PFSK-1 (cell line): ENCODE measurements around the gene GMDS.

ENCODE experiments used
- FOXP2 ChIP-seq: optimal IDR thresholded peaks from 2 replicates; pipeline ENCODE3; 2011; ENCODE audit warnings: borderline replicate concordance, control low read depth, inconsistent platforms; ENCODE audit not compliant: insufficient read depth; ENCODE audit errors: extremely low read length, extremely low read depth
- POLR2AphosphoS5 ChIP-seq: IDR thresholded peaks from 2 replicates; pipeline ENCODE4 v1.6.1; 2012; ENCODE audit warnings: low read depth, mild to moderate bottlenecking, control low read depth, low read length, moderate library complexity
- REST ChIP-seq, 2 experiments: IDR thresholded peaks; 2 replicates each; pipeline versions ENCODE4 v1.6.1 to v1.8.0; 2011 to 2012; ENCODE audit warnings: low read depth in 2 of 2, low read length in 2 of 2, control low read depth in 1 of 2, inconsistent platforms in 1 of 2, mild to moderate bottlenecking in 1 of 2, moderate library complexity in 1 of 2; ENCODE audit not compliant: insufficient read depth in 1 of 2
- SIN3A ChIP-seq: IDR thresholded peaks from 2 replicates; pipeline ENCODE4 v1.6.1; 2012; ENCODE audit warnings: mild to moderate bottlenecking, low read length, moderate library complexity, borderline replicate concordance; ENCODE audit not compliant: insufficient read depth
- TAF1 ChIP-seq: IDR thresholded peaks from 2 replicates; pipeline ENCODE4 v1.6.1; 2012; ENCODE audit warnings: low read length, control low read depth, borderline replicate concordance; ENCODE audit not compliant: insufficient read depth

Gene GMDS

GRCh38 chr6:1865585-1865984, 379.8 kb downstream of the GMDS start:
- TF ChIP-seq REST (IDR thresholded peaks at IDR 0.05; ENCODE audit: insufficient read depth in 1 of 2, low read depth in 2 of 2, low read length in 2 of 2) = no peak
- TF ChIP-seq TAF1 = no peak
- TF ChIP-seq FOXP2 = no peak
- TF ChIP-seq SIN3A = no peak
- no peak for TF ChIP-seq POLR2AphosphoS5

- TF ChIP-seq TAF1 (no peak), REST (IDR thresholded peaks at IDR 0.05; ENCODE audit: insufficient read depth in 1 of 2, low read depth in 2 of 2, low read length in 2 of 2) (no peak; a peak in 1 of 4 replicates), FOXP2 (no peak), POLR2AphosphoS5 (no peak), SIN3A (no peak)
Observed at GRCh38 chr6:1864496-1864895, 380.9 kb downstream of the GMDS start.

GRCh38 chr6:1862411-1862810, 383.0 kb downstream of the GMDS start:
- TF ChIP-seq POLR2AphosphoS5 = no peak
- TF ChIP-seq SIN3A = no peak
- TF ChIP-seq REST (IDR thresholded peaks at IDR 0.05; ENCODE audit: insufficient read depth in 1 of 2, low read depth in 2 of 2, low read length in 2 of 2) = no peak
- no peak for TF ChIP-seq FOXP2
- TF ChIP-seq TAF1 = no peak

GRCh38 chr6:1860756-1861348, 384.6 kb downstream of the GMDS start:
- TF ChIP-seq POLR2AphosphoS5 (no peak), TAF1 (no peak), FOXP2 (no peak), SIN3A (no peak), REST (IDR thresholded peaks at IDR 0.05; ENCODE audit: insufficient read depth in 1 of 2, low read depth in 2 of 2, low read length in 2 of 2) (no peak)

- TF ChIP-seq REST (IDR thresholded peaks at IDR 0.05; ENCODE audit: insufficient read depth in 1 of 2, low read depth in 2 of 2, low read length in 2 of 2) = no peak
- no peak for TF ChIP-seq SIN3A
- no peak for TF ChIP-seq TAF1
- no peak for TF ChIP-seq POLR2AphosphoS5
- no peak for TF ChIP-seq FOXP2
Observed at GRCh38 chr6:1858859-1859258, 386.5 kb downstream of the GMDS start.
